NK-92 (cell line): Measurements from ENCODE around the gene RNF41.
"Not testable (repeated sequence)": the region's sequence is repeated elsewhere in the genome, so short reads cannot be mapped to it uniquely, and the experiment has no call there.

Experiments
- DNase-seq: peaks from one replicate; lab custom pipeline; 2025; ENCODE audit not compliant: unreplicated experiment; lab: John Stamatoyannopoulos, UW

Gene RNF41

DNA sequence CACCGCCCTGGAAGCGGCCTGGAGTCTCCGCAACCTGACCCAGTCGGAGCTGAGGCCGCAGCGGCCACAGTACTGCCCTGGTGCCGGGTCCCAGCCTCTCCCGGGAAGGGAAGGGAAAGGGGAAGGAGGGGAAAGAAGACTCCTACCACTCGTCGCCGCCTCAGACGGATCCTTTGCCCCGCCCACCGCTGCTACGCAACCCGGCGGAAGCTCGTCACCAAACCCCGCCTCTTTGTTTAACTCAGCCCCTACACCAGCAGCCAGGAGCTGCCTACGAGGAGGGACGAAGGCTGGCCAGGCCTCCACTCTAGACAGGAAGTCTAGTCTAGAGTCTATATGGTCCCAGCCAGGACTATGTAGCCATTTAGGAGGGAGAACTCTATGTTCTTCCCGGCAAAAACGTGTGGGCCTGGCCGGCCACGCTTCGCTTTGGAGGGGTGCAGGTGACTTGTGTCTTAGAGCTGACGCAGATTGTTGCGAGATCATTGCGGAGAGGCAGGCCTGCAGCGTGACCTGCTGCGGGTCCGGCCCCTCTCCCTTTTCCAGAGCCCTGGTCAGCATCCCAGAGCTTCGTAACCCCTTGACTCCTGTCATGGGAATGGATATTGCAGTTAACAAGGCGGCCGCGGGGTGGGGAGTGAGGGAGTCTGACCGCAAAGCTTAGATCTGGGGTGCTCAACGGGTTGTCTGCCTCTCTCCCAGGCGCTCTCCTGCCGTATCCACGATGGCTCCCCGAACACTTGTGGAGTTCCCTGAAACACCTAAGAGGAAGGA is at the start of gene RNF41:
TSS of gene RNF41 (minus strand) at position 166 of the 774 bp plus-strand sequence. CDS start 7,875 bp downstream, outside the sequence.
- DNase-seq: peak; percentile 44

DNA sequence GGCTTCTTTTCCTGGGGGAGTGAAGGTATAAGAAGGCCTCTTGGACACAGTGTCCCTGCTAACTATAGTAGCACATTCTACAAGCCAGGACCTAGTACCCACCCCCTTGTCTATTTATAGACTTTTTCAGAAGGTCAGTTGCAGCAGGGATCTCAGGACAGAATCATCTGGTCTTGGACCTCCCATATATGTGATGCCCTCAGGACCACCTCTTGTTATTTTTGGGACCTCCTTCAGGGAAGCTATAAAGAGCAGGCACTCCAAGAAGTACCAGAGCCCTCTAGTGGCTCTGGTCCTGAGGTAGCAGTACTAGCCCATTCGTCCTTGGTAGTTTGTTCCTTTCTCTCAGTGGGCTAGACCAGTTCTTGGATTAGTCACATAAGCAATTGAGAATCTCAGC is 49.3 kb upstream of the RNF41 start:
- DNase-seq: no peak

DNA sequence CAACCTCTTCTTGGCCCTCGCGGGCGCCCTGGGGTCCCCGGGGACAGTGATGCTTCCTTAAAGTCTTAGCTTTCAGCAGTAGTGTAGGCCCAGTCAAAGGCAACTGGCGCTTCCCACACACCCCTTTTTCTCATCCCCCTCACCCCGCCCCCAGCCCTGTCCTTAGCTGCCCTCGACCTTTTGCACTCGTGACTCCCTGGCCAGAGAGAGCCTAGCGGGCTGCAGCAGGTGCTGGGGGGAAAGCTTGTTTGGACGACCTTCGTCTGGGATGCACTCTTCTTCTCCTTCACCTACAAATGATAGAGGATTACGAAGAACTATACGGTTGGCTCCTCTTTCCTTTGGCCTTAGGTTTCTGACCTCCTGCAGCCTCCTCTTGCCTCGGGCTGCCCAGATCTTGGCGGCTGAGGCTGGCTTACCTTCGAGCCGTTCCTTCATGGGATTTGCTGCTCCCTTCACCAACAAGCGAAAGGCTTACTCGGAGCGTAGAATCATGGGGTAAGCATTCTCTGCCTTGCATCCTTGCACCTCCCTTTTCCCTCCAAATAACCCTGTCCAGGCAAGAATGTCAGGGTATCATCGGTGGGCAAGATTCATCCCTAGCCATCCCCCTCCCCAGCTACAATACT is 45.8 kb upstream of the RNF41 start:
- no peak for DNase-seq

GRCh38 chr12:56266693-56267442 is 45.1 kb upstream of the RNF41 start, which contains the start of gene COQ10A:
TSS of gene COQ10A (plus strand) at chr12:56266942. CDS start at chr12:56267119, 177 bp downstream.
- DNase-seq: peak; percentile 33

- not testable (repeated sequence) for DNase-seq
These were observed 44.5 kb upstream of the RNF41 start for GRCh38 chr12:56266068-56266692.

- DNase-seq: not testable (repeated sequence)
These were observed 41.2 kb upstream of the RNF41 start for GRCh38 chr12:56262955-56263354.

GRCh38 chr12:56261503-56262232 is 39.9 kb upstream of the RNF41 start:
- no peak for DNase-seq

GRCh38 chr12:56260921-56261320 is 39.2 kb upstream of the RNF41 start:
- DNase-seq: no peak

- DNase-seq: no peak
These were observed 38.7 kb upstream of the RNF41 start for GRCh38 chr12:56260380-56260779.

DNA sequence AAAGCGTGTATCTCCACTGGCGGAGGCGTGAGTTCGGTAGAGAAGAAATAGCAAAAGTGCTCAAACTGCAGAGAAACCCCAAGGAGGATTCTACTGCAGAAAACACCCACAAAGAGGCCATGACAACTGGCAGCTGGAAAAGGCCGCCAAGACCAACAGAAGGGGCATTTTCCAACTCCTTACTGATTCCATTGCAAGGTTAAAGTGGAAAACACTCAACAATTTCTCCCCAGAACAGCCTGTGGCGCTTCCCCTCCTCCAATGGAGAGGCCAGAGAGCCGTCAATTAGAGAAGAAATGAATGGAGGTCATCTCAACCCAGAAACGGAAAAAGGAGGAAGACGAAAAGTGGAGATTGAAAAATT is 37.1 kb upstream of the RNF41 start:
- no peak for DNase-seq

DNA sequence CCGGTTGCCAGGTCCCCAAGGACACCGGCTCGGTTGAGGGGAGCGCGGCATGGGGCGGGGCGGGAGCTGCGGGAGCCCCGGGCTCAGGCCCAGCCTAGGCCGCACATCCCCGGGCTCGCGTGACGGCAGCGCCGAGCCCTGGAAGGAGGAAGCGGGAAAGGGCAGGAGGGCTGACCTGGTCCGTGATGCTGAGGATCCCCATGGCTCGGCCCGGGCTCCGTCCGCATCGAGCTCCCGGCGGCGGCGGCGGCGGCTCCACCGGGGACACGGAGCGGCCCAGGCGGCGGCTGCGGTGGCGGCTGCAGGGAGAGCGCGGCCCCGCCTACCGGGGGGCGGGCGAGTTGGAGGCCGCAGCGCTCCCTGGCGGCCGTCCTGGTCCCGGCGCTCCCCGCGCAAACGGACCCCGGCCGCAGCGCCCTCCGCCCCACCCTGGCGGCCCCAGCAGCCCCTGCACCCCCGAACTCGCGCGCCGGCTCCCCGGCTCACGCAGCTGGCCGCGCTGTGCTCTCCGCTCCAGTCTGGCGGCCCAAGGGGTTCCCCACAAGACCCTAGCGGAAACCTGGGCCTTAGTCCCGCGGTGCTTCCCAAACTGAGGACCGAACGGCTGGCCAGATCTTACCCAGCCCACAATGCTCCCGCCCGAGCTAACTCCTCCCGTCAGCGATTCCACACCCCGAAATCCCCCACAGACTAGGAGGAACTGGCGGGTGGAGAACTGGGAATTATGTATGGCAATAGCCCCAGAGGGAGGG is 36.5 kb upstream of the RNF41 start, which contains the start of gene ANKRD52:
TSS of gene ANKRD52 (minus strand) at position 317 of the 752 bp plus-strand sequence. CDS start at position 202, 115 bp downstream.
- no peak for DNase-seq

DNA sequence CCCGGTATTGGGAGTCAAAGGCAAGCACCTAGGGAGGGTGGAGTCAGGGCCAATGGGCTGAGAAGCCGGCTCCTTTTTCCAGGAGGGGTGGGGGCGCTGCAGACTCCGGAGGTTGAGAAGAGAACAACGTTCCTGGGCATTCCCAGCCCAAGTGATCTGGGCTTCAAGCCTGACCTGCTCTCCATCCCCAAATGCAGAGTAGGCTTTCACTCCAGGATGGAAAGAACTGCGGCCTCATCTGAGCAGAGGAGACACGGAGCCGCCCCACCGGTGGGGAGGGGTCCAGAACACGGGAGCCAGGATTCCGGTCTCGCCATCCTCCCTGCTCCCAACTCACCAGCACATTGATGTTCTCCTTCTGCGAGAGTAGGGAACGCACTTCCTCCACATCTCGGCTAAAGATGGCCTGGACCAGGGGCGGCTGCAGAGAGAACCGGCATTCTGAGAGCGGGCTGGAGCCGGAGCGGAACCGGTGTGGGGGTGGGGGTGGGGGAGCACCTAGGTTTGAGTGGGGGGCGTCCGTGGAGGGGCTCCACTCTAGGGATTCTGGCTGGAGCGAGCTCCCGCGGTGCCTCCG is 35.9 kb upstream of the RNF41 start:
- no peak for DNase-seq

DNA sequence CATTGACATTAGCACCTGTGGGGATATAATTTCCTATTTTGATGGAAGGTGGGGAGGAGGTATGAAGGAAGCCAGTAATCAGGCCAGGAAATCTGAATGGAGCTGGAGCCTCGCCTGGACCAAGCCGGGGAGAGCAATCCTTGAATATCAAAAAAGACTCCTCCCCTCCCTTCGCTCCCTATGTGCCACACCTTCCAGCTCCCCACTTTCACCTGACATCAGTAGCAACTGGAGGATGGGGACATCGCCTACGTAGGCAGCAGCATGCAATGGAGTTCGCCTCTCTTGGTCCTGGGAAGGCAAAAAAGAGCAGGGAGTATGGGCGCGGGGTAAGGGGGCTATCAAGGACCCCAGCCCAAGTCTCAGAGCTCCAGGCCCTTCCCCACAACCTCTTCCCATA is 35.3 kb upstream of the RNF41 start:
- DNase-seq: no peak

DNA sequence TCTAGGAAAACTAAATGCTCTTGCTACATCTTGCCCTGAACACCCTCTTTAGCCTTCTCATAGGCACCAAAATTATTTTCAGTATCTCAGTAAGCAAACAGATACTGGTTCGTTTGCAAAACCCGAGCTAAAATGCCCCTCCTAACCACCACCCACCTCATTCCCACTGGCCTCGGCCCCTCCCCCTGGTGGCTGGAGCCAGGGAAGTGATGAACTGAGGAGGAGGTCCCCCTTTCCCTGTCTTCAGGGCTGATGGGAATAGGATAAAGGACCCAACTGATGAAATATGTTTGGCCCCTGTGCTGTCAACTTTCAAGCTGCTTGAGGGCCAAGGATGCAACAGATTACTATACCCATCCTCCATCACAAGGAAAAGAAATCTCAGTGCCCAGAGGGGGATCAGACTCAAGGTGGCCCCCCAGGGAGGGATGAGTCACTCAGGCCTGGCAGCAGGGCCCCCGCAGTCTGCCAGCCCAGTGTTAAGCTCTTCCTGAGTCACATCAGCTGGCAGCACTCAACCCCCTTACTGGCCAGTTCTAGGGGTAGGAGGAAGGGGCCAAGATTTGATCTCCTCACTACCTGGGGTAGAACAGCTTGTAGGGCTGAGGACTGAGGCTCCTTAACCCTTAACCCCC is 34.7 kb upstream of the RNF41 start:
- no peak for DNase-seq

GRCh38 chr12:56255671-56256070 is 33.9 kb upstream of the RNF41 start:
- DNase-seq: no peak

DNA sequence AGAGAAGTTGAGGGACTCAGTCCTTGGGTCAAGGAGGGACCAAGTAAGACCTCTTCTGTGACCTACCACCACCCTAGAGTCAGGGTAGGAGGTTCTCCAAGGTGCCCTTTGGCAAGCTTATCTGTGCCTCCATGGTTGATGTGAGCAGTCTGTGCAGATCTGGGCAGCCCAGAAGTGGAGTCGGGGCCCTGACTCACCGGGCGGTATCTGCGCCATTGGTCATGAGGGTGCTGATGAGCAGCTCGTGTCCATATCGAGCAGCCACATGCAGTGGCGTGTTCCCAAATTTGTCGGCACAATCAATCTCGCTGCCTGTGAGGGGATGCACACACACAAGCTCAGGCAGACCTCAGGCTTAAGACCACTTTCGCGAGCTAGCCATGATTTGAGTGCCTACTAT is 31.4 kb upstream of the RNF41 start:
- DNase-seq: no peak

DNA sequence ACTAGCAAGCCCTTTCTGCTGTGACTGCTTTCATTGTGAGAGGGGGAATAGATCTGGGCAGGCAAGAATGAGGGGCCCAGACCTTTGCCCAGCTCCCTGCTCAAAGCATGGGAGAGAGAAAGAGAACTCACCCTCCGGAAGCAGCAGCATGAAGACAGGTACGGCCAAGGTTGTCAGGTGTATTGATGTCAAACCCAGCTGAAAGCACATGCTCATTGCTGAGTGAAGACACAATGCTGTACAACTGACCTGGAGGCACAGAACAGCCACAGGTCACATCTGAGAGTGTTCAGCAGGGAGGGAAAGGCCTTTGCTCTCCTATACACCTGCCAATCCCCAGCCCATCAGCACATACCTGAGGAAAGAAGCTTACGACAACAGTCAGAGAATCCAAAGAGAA is 30.9 kb upstream of the RNF41 start:
- DNase-seq: no peak

DNA sequence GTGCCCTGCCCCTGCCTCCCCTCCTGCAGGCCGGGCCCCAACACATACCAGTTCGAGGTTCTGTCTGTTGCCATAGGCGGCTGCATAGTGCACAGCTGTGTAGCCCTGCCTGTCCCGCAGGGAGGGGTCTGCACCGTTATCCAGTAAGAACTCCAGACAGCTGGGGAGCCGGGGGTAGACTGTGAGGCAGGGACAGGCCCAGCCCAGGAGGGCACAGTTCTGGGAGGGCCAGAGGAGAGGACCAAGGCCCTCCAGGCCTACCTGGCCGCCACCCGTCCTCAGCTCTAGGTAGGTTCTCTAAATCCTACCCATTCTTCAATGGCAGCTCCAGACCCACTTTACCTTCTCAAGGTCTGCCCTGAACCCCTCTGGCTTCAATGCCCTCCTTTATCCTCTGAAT is 27.0 kb upstream of the RNF41 start:
- DNase-seq: no peak

DNA sequence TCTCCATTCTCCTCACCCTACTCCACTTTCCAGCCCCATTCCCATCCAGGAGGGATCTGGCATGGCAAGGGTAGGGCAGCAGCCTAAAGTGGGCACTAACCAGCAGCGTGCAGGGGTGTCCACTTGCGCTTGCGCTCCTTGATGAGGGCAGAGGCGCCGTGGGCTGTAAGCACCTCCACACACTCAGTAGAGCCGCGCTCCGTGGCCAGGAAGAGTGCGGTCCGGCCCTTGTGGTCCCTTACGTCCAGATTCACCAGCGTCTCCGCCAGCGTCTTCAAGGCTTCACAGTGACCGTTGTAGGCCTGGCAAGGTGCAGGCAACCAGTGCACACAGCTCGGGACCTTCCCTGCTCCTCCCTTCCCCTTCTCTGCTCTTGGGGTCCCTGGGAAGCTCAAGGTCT is 26.2 kb upstream of the RNF41 start:
- no peak for DNase-seq
